ENCODE data around the gene CDH3. TPM values are rescaled to one million over a fixed set of nuclear protein-coding genes. Genes with fewer than 3 reads are reported as not detected.

CDH3 gene
- total and polyA plus RNA-seq, 2 of the 8 experiments (the other 6 are each of a cell fraction or from before 2014, with no cell fraction given) = 146 to 171 TPM

DNA sequence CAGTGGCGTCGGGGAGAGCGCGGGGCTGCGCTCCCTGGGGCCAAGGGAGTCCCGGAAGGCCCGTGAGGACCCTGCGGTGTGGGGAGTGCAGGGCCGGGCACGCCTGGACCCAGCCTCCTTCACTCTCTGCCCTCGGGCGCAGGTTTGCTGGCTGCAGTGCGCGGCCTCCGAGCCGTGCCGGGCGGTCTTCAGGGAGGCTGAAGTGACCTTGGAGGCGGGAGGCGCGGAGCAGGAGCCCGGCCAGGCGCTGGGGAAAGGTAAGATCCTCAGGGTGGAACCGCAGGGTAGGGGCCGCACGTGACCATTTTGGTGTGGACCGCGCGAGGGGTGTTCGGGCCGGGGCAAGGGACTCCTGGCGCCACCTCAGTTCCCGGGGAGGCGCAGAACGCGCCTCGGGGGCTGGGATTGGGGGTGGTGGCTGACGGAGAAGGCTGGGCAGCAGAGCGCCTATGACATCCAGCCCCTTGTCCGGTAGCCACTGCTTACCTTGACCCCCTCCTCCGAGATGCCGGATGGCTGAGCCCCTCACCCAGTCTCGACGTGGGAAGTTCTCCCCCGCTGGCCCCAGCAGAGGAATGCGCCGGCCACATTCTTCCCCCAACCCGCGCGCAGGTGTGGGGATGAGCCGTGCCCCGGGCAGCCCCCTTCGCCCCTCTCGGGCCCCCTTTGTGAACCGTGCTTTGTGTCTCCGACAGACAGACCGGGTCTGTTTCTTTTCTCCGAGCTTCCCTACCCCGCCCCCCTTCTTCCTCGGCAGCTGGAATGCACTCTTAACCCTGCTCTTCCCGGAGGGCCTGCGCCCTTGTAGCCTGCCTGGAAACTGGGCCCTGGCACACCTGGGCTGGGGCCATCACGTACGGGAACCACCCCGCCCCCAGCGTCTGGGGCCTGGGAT is 631 bp downstream of the CDH3 start (continued):
- peak in 1 of 2 experiments; percentile 9; a peak in 1 of 3 replicates for TF ChIP-seq EP300 (IDR thresholded peaks at IDR 0.05; ENCODE audit: borderline replicate concordance in 1 of 2, low read depth in 2 of 2, low read length in 2 of 2)
- TF ChIP-seq POLR2AphosphoS5 (IDR thresholded peaks at IDR 0.05; ENCODE audit: low read depth, low read length) = no peak; the same call in none of the 2 replicates
- no peak for TF ChIP-seq HDAC6 (IDR thresholded peaks at IDR 0.05; ENCODE audit: low read depth, low read length)
- TF ChIP-seq SP1 (IDR thresholded peaks at IDR 0.05; ENCODE audit: low read depth, low read length) = 0 out of 2 replicates have a peak, but pooled peaks have one; percentile 42
- no peak for TF ChIP-seq KDM1A (IDR thresholded peaks at IDR 0.05; ENCODE audit: borderline replicate concordance, low read length)
- peak; percentile 1 for TF ChIP-seq CTBP2 (IDR thresholded peaks at IDR 0.05; ENCODE audit: borderline replicate concordance, insufficient read depth, insufficient read length, low read length)
- no peak for TF ChIP-seq BRCA1 (IDR thresholded peaks at IDR 0.05; ENCODE audit: low read depth, low read length)
- TF ChIP-seq CBX8 (IDR thresholded peaks at IDR 0.05; ENCODE audit: borderline replicate concordance, low read depth, low read length) = no peak
- TF ChIP-seq EZH2 (IDR thresholded peaks at IDR 0.05; ENCODE audit: low read depth, low read length, severe bottlenecking) = no peak
- peak; percentile 40 for TF ChIP-seq TAF1 (IDR thresholded peaks at IDR 0.05; ENCODE audit: low read depth, low read length)
- TF ChIP-seq SRF (IDR thresholded peaks at IDR 0.05; ENCODE audit: low read depth, low read length) = no peak
